K562 (cell line): ENCODE measurements around the gene SYS1. TPM values are rescaled to one million over a fixed set of nuclear protein-coding genes. Genes with fewer than 3 reads are reported as not detected.

Experiments
- ADNP ChIP-seq: fragments of 200-800 bp; sonication (Bioruptor generic); IDR thresholded peaks from 2 replicates; pipeline ENCODE4 v1.6.1; 2016; ENCODE audit warnings: missing genetic modification characterization, missing compliant biosample characterization
- CBX5 ChIP-seq: IDR thresholded peaks from 2 replicates; pipeline ENCODE4 v1.6.1; 2014; ENCODE audit warnings: low read depth, borderline replicate concordance
- CREM ChIP-seq: IDR thresholded peaks from 2 replicates; pipeline ENCODE4 v1.6.1; 2014; ENCODE audit warnings: antibody characterized with exemption, low read depth
- DDX20 ChIP-seq: fragments of 450-650 bp; IDR thresholded peaks from 2 replicates; pipeline ENCODE4 v1.6.1; 2016; ENCODE audit warnings: missing genetic modification characterization, low read depth, mild to moderate bottlenecking, missing compliant biosample characterization, moderate library complexity
- ETV5 ChIP-seq: sonication (generic); formaldehyde crosslinking; IDR thresholded peaks from 2 replicates; pipeline ENCODE4 v1.4.0; 2020; ENCODE audit warnings: low read depth, mild to moderate bottlenecking, missing genetic modification reagents
- GABPB1 ChIP-seq: sonication (generic); formaldehyde crosslinking; IDR thresholded peaks from 2 replicates; pipeline ENCODE4 v1.8.0; 2022; ENCODE audit warnings: mild to moderate bottlenecking, missing genetic modification reagents
- GATAD2B ChIP-seq: fragments of 450-650 bp; IDR thresholded peaks from 2 replicates; pipeline ENCODE4 v1.6.1; 2017; ENCODE audit warnings: mild to moderate bottlenecking, borderline replicate concordance
- HINFP ChIP-seq: fragments of 450-650 bp; conservative IDR thresholded peaks from 2 replicates; pipeline ENCODE4 v1.6.1; 2016; ENCODE audit warnings: missing genetic modification characterization, low read depth, mild to moderate bottlenecking, control low read depth, missing compliant biosample characterization
- HMBOX1 ChIP-seq: sonication (generic); IDR thresholded peaks from 2 replicates; pipeline ENCODE4 v1.6.1; 2016
- HSF4 ChIP-seq: fragments of 250-450 bp; sonication (Bioruptor Pico); IDR thresholded peaks from 2 replicates; pipeline ENCODE4 v2.1.2; 2022; ENCODE audit warnings: mild to moderate bottlenecking, moderate library complexity, borderline replicate concordance
- ID3 ChIP-seq, 2 experiments: fragments of 250-450 bp in 1 of 2; fragments of 450-650 bp in 1 of 2; sonication (Bioruptor Pico) in 1 of 2; IDR thresholded peaks; 2 replicates each; pipeline versions ENCODE4 v1.6.1 to v1.8.0; 2016 to 2021; ENCODE audit warnings: mild to moderate bottlenecking in 2 of 2, moderate library complexity in 2 of 2, missing compliant biosample characterization in 1 of 2, missing genetic modification characterization in 1 of 2
- IRF2 ChIP-seq: sonication (generic); formaldehyde crosslinking; IDR thresholded peaks from 2 replicates; pipeline ENCODE4 v1.8.1; 2022; ENCODE audit warnings: mild to moderate bottlenecking, missing genetic modification reagents
- KLF13 ChIP-seq: fragments of 450-650 bp; IDR thresholded peaks from 2 replicates; pipeline ENCODE4 v1.6.1; 2016; ENCODE audit warnings: missing genetic modification characterization, low read depth, mild to moderate bottlenecking, missing compliant biosample characterization, moderate library complexity, borderline replicate concordance
- NFIC ChIP-seq: fragments of 450-650 bp; IDR thresholded peaks from 2 replicates; pipeline ENCODE4 v1.6.1; 2017; ENCODE audit warnings: mild to moderate bottlenecking, inconsistent platforms
- NFXL1 ChIP-seq: fragments of 450-650 bp; formaldehyde crosslinking; IDR thresholded peaks from 2 replicates; pipeline ENCODE4 v1.4.0; 2021; ENCODE audit warnings: mild to moderate bottlenecking
- SIN3B ChIP-seq: fragments of 450-650 bp; IDR thresholded peaks from 2 replicates; pipeline ENCODE4 v1.6.1; 2017; ENCODE audit warnings: low read depth, mild to moderate bottlenecking, moderate library complexity
- TCFL5 ChIP-seq: fragments of 250-450 bp; sonication (Bioruptor Pico); conservative IDR thresholded peaks from 2 replicates; pipeline ENCODE4 v1.6.1; 2021; ENCODE audit warnings: mild to moderate bottlenecking, moderate library complexity, matching md5 sums
- TEAD4 ChIP-seq, 2 experiments: sonication (generic) in 1 of 2; formaldehyde crosslinking in 1 of 2; IDR thresholded peaks; 2 replicates each; pipeline versions ENCODE4 v1.6.1 to v1.8.0; 2012 to 2022; ENCODE audit warnings: borderline replicate concordance in 1 of 2, inconsistent platforms in 1 of 2, low read length in 1 of 2, mild to moderate bottlenecking in 1 of 2, missing genetic modification reagents in 1 of 2
- TFAM ChIP-seq: fragments of 250-450 bp; sonication (Bioruptor Pico); conservative IDR thresholded peaks from 2 replicates; pipeline ENCODE4 v1.5.0; 2021; ENCODE audit warnings: mild to moderate bottlenecking, moderate library complexity
- TGIF2 ChIP-seq: sonication (generic); formaldehyde crosslinking; IDR thresholded peaks from 2 replicates; pipeline ENCODE4 v1.8.1; 2022; ENCODE audit warnings: mild to moderate bottlenecking, missing genetic modification reagents, moderate library complexity
- U2AF2 ChIP-seq: fragments of 200-400 bp; formaldehyde crosslinking; optimal IDR thresholded peaks from 2 replicates; pipeline ENCODE3; 2017; ENCODE audit warnings: low read depth, mild to moderate bottlenecking, low read length
- ZBTB17 ChIP-seq: fragments of 450-650 bp; formaldehyde crosslinking; IDR thresholded peaks from 2 replicates; pipeline ENCODE4 v1.4.0; 2020; ENCODE audit warnings: mild to moderate bottlenecking
- ZNF143 ChIP-seq: sonication (generic); formaldehyde crosslinking; IDR thresholded peaks from 2 replicates; pipeline ENCODE4 v1.9.0; 2022; ENCODE audit warnings: mild to moderate bottlenecking, missing genetic modification reagents
- ZNF384 ChIP-seq: IDR thresholded peaks from 2 replicates; pipeline ENCODE4 v1.6.1; 2012; ENCODE audit warnings: low read depth, low read length, improper control_type of control experiment
- ZNF57 ChIP-seq: fragments of 450-650 bp; formaldehyde crosslinking; IDR thresholded peaks from 2 replicates; pipeline ENCODE4 v1.4.0; 2020; ENCODE audit warnings: mild to moderate bottlenecking, moderate library complexity
- polyA plus RNA-seq, 8 experiments: library from polyadenylated mRNA; depleted of rRNA in 4 of 8; stranded (reverse) in 5 of 8; unstranded in 3 of 8; fragments of >200 nt; fragmentation: Nextera tagmentation in 2 of 8; fragmentation: Illumina TruSeq in 1 of 8; extraction: Ambion mirVana in 2 of 8; extraction: Trizol in 1 of 8; gene quantifications; 2 replicates each; pipeline versions ENCODE4 v1.2.1 to v1.2.3, GENCODE V29; 2011 to 2014; ENCODE audit warnings: inconsistent platforms in 1 of 8, missing spikeins in 1 of 8
- total RNA-seq, 7 experiments: library from RNA; depleted of rRNA in 6 of 7; stranded (reverse); fragments of >200 nt in 6 of 7; fragmentation: Illumina TruSeq in 2 of 7; extraction: Trizol in 2 of 7; gene quantifications; 2 replicates each; pipeline versions ENCODE4 v1.2.1 to v1.2.3, GENCODE V29; 2011 to 2021; ENCODE audit warnings: low replicate concordance in 1 of 7

SYS1 gene
- total and polyA plus RNA-seq, 9 of the 15 experiments (the other 6 are each of a cell fraction or from before 2014, with no cell fraction given), result 11.1 to 25.2 (median 17.5) TPM

- TF ChIP-seq ID3 (CRISPR knock-in tag; IDR thresholded peaks at IDR 0.05) (no peak), ID3 (tag; IDR thresholded peaks at IDR 0.05) (no peak), CREM (peak; percentile 3), KLF13 (tag) (no peak), ZBTB17 (no peak), ZNF143 (CRISPR knock-in tag) (no peak), ZNF57 (CRISPR knock-in tag) (no peak), IRF2 (CRISPR knock-in tag) (no peak), NFIC (peak; percentile 49; the same call in 1 of the 2 replicates), U2AF2 (no peak), NFXL1 (CRISPR knock-in tag) (no peak), GATAD2B (no peak), SIN3B (no peak), TFAM (CRISPR knock-in tag) (no peak), DDX20 (no peak), ADNP (tag) (no peak), ZNF384 (no peak), ETV5 (CRISPR knock-in tag) (peak; percentile 43; the same call in 1 of the 2 replicates), GABPB1 (CRISPR knock-in tag) (0 out of 2 replicates have a peak, but pooled peaks have one; percentile 33), HMBOX1 (no peak; the same call in 1 of the 2 replicates), HSF4 (CRISPR knock-in tag) (no peak), CBX5 (no peak), HINFP (tag) (no peak), TGIF2 (no peak), TEAD4 (IDR thresholded peaks at IDR 0.05; ENCODE audit: low read length) (no peak), TEAD4 (CRISPR knock-in tag; IDR thresholded peaks at IDR 0.05; ENCODE audit: borderline replicate concordance) (no peak), TCFL5 (CRISPR knock-in tag) (no peak)
These were observed 14.8 kb upstream of the SYS1 start, which contains the start of gene SDC4 (continued) for GRCh38 chr20:45347936-45348778.
